ENCODE measurements around the gene KRTAP20-4.

KRTAP20-4 gene

GRCh38 chr21:30620080-30620479, 347 bp upstream of the KRTAP20-4 start:
- TF ChIP-seq CTCF (IDR thresholded peaks at IDR 0.05) (no peak), ZFX (IDR thresholded peaks at IDR 0.05; ENCODE audit: borderline replicate concordance) (no peak)
- no peak overlapping the region for H3K27ac ChIP-seq

GRCh38 chr21:30623362-30623761, 2.9 kb downstream of the KRTAP20-4 start:
- TF ChIP-seq ZFX (IDR thresholded peaks at IDR 0.05; ENCODE audit: borderline replicate concordance): no peak
- no peak for TF ChIP-seq CTCF (IDR thresholded peaks at IDR 0.05)
- no peak overlapping the region for H3K27ac ChIP-seq

GRCh38 chr21:30625449-30626165, 5.2 kb downstream of the KRTAP20-4 start:
- TF ChIP-seq ZFX (IDR thresholded peaks at IDR 0.05; ENCODE audit: borderline replicate concordance): no peak
- no peak for TF ChIP-seq CTCF (IDR thresholded peaks at IDR 0.05)
- no peak overlapping the region for H3K27ac ChIP-seq

GRCh38 chr21:30628109-30628508, 7.7 kb downstream of the KRTAP20-4 start:
- TF ChIP-seq CTCF (IDR thresholded peaks at IDR 0.05) (no peak), ZFX (IDR thresholded peaks at IDR 0.05; ENCODE audit: borderline replicate concordance) (no peak)
- no peak overlapping the region for H3K27ac ChIP-seq

GRCh38 chr21:30629200-30629599, 8.8 kb downstream of the KRTAP20-4 start:
- no peak for TF ChIP-seq CTCF (IDR thresholded peaks at IDR 0.05)
- no peak for TF ChIP-seq ZFX (IDR thresholded peaks at IDR 0.05; ENCODE audit: borderline replicate concordance)
- no peak overlapping the region for H3K27ac ChIP-seq

GRCh38 chr21:30634906-30635305, 14.5 kb downstream of the KRTAP20-4 start, which contains the start of gene KRTAP20-2:
KRTAP20-2 (plus strand) TSS chr21:30635206; CDS start chr21:30635264, 58 bp downstream.
- H3K27ac ChIP-seq: no peak within 1 kb of the TSS

More at GRCh38 chr21:30634906-30635305, 14.5 kb downstream of the KRTAP20-4 start, which contains the start of gene KRTAP20-2:
- TF ChIP-seq CTCF (IDR thresholded peaks at IDR 0.05) (no peak), ZFX (IDR thresholded peaks at IDR 0.05; ENCODE audit: borderline replicate concordance) (no peak)

Measured in 22Rv1 (cell line).